NCI-H1694 (cell line): Measurements from ENCODE around the gene MYBPC2.
"Not testable (repeated sequence)": the region's sequence is repeated elsewhere in the genome, so short reads cannot be mapped to it uniquely, and the experiment has no call there.

ENCODE experiments used
- DNase-seq: peaks from one replicate; lab custom pipeline; 2025; lab: John Stamatoyannopoulos, UW

Gene MYBPC2

GRCh38 chr19:50428772-50429463, 3.8 kb upstream of the MYBPC2 start:
- no peak for DNase-seq

DNA sequence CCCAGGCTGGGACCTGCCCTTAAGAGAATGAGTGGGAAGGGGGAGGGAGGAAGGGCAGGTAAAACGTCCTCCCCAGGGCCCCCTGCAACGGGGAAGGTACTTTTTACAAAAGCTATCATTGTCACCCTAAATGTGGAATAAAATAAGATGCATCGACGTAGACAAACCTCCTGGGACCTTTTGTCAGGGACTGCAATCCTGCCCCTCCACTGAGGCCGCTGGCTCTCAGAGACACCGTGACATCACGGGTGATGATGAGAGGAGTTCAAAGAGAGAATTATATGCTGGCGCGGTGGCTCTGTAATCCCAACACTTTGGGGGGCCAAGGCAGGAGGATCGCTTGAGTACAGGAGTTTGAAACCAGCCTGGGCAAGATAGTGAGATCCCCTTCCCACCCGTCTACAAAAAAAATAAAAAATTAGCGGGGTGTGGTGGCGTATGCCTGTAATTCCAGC, 1.8 kb upstream of the MYBPC2 start:
- no peak for DNase-seq

DNA sequence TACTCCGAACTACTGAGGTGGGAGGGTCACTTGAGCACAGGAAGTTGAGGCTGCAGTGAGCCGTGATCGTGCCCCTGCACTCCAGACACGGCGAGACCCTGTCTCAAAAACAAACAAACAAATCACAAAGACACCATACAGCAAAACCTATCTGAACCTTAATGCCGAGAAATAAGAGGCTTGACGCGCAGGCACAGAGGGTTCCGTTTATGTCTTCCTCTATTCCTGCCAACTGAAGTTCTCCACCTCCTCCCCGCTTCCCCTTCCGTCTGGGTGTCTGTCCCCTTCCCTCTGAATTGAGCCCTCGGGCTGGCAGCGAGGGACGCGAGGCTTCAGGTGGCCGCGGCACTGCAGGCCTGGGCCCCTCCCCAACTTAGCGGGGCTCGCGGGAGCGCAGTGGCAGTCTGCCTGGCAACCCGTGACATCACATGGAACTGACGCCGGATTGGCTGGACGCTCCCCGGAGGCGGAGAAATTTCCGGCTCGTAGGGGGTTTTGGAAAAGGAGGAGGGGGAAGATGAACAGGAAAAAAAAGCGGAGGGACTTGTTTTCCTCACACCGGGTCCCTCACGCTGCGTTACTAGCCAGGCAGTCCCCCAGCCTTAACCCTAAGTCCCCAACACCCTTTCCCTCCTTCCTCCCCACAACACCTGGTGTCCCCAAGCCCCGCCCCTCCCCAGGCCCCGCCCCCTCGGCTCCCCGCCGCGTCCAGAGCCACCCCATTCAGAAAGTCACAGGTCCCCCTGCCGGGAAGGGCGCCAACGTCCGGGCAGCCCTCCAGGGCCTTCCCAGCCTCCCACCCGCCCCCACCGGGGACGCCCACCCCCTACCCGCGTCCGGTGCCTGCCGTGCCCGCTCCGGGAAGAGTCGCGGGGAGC, 1.1 kb upstream of the MYBPC2 start:
- DNase-seq: peak; percentile 66

DNA sequence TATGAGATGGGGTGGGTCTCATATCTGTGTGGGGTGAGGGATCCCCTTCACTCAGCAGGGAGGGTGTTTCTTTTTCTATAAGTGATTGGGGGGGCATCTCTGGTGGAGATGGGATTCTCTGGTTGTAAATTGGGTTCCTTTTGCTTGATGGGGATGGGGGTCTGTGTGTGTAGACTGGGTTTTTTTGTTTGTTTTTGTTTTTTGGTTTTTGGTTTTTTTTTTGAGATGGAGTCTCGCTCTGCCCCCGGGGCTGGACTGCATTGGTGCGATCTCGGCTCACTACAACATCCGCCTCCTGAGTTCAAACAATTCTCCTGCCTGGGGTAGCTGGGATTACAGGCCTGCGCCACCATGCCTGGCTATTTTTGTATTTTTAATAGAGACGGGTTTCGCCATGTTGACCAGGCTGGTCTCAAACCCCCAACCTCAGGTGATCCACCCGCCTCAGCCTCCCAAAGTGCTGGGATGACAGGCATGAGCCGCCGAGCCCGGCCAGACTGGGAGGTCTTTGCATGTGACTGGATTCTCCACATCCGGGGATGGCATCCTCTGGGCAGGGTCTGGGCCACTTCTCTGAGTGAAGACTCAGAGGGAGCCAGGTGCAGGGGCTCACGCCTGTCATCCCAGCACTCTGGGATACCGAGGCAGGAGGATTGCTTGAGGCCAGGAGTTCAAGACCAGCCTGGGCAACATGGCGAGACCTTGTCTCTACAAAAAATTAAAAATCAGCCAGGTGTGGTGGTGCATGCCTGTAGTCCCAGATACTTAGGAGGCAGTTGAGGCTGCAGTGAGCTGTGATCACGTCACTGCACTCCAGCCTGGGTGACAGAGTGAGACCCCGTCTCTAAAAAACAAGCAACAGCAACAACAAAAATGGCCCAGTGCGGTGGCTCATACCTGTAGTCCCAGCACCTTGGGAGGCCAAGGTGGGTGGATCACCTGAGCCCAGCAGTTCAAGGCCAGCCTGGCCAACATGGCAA, 799 bp downstream of the MYBPC2 start:
- DNase-seq: no peak

DNA sequence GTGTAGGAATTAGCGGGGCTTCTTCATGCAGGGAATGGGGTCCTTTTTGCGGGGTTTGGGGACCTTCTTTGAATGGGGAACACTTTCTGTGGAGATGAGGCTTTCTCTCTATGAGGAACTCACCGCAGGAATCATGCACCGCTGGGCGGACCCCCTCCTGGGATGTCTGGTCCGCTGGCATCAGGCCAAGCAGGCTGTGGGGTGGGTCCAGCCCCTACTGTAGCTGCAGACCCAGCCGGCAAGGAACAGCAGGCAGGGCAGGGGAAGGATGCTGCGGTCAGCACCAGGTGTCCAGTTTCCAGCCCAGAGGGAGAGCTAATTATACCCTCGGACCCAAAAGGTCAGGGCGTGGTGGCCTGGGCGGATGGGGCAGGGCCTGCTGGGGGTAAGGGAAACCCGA, 1.8 kb downstream of the MYBPC2 start:
- no peak for DNase-seq

- DNase-seq: no peak
Measured at GRCh38 chr19:50435221-50435620, 2.5 kb downstream of the MYBPC2 start.

GRCh38 chr19:50435627-50436026, 2.9 kb downstream of the MYBPC2 start:
- no peak for DNase-seq

GRCh38 chr19:50437862-50438449, 5.3 kb downstream of the MYBPC2 start:
- no peak for DNase-seq

- DNase-seq: not testable (repeated sequence)
Measured at GRCh38 chr19:50439130-50439529, 6.4 kb downstream of the MYBPC2 start.

- no peak for DNase-seq
Measured at GRCh38 chr19:50444059-50444458, 11.4 kb downstream of the MYBPC2 start.

DNA sequence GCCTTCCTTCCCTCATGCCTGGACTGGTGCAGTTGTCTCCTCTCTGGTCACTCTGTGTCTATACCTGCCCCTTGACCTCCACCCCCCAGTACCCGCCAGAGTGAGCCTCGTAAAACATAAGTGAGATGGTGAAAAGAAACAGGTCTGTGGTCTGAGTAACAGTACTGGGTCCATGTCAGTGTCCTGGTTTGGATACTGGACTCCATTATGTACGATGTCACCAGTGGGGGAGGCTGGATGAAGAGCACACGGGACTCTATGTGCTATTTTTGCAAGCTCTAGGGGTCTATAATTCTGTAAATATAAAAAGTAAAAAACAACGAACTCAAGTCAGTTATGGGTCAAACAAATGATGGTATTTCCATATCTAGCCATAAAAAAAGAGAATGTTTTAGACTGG, 14.4 kb downstream of the MYBPC2 start:
- no peak for DNase-seq

- no peak for DNase-seq
Measured at GRCh38 chr19:50447750-50448149, 15.1 kb downstream of the MYBPC2 start.

GRCh38 chr19:50449236-50449899, 16.7 kb downstream of the MYBPC2 start:
- no peak for DNase-seq

DNA sequence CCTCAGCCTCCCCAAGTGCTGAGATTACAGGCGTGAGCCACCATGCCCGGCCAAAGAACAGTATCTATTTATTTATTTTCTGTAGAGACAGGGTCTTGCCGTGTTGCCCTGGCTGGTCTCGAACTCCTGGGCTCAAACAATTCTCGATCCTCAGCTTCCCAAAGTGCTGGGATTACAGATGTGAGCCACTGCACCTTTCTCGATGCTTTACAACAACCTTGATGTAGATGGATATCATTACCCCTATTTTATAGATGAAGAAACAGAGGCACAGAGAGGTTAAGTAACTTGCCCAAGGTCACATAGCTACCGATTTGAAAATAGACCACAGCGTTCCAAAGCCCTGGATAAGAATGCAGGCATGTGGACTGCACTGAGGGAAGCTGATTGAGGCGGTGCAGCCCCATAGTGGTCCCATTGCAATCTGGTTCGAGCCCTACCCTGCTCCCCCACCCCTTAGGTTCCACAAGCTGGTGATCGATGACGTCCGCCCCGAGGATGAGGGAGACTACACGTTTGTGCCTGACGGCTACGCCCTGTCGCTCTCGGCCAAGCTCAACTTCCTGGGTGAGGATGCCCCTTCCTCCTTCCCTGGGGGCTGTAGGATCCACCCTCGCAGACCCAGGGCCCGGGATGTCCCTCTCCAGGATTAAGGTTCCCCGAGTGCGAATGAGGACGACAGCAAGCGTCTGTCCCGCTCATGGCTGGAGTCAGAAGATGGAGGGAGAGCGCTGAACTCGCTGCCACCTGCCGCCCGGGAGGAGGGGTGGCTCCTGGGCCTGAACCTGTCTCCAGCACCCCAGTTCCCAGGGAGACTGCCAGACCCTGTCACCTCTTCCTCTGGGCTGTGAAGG, 17.9 kb downstream of the MYBPC2 start:
- DNase-seq: no peak

DNA sequence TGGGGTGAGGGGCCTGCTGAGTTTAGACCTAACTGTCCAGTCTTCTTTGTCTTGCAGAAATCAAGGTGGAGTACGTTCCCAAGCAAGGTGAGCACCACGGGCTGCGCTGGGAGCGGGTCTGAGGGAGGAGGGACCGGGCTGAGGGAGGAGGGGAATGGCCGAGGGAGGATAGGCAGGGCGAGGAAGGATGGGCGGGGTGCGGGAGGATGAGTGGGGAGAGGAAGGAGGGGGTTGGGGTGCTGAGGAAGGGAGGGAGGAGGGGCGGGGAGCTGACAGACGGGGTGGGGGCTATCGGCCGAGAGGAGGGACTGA, 18.5 kb downstream of the MYBPC2 start:
- DNase-seq: no peak

DNA sequence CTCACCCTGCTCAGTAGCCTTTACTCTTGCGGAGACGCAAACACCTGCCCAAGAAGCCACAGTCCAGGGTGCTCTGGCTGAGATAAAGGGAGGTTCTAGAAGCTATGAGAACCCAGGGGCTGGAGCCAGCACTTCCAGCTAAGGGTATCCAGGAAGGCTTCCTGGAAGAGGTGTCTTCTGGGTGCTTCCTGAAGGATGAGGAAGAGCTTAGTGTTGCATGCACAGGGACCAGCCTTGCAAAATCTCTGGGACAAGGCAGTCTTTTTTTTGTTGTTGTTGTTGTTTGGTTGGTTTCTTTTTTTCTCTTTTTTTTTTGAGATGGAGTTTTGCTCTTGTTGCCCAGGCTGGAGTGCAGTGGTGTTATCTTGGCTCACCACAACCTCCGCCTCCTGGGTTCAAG, 20.6 kb downstream of the MYBPC2 start:
- DNase-seq: no peak

- DNase-seq: no peak
Measured at GRCh38 chr19:50455992-50456391, 23.3 kb downstream of the MYBPC2 start.

- DNase-seq: no peak
Measured at GRCh38 chr19:50457300-50457699, 24.6 kb downstream of the MYBPC2 start.

DNA sequence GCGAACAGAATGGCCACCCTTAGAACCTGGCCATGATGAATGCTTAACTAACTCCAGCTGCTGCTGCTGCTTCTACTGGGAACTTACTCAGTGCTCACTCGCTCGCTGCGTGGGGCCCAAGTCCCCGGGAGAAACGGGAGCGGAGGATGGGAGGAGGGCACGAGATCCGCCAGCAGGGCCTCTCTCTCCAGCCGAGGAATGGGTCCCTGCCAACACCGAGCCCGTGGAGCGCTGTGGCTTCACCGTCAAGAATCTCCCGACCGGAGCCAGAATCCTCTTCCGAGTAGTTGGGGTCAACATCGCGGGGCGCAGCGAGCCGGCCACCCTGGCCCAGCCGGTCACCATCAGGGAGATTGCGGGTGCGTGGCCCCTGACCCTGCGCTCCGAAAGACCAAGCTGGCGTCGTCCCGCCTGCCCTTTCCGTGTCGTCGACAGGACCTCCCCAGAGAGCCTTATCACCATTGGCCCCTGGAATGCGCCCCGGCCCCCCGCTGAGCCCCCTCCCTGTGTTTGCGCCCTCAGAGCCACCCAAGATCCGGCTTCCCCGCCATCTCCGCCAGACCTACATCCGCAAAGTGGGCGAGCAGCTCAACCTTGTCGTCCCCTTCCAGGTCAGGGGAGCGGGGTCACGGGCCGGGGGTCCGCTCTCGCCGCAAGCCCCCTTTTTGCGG, 25.8 kb downstream of the MYBPC2 start:
- no peak for DNase-seq

- no peak for DNase-seq
Measured at GRCh38 chr19:50459067-50459456, 26.4 kb downstream of the MYBPC2 start.
